Measurements from ENCODE around the gene ZFYVE27. TPM values are rescaled to one million over a fixed set of nuclear protein-coding genes. Genes with fewer than 3 reads are reported as not detected.

ZFYVE27 gene
- total RNA-seq, 1 experiment from 2014 or later = 41.6 TPM

- DNase-seq = no peak
- peaks cover 11% of the 10 kb centered on the region for H3K4me1 Mint-ChIP-seq (ENCODE audit: low read depth, unreplicated experiment)
- no peak overlapping the region for H3K4me3 Mint-ChIP-seq (ENCODE audit: unreplicated experiment)
- H3K27me3 Mint-ChIP-seq (ENCODE audit: insufficient read depth, unreplicated experiment) = no peaks in the 10 kb centered on the region
- CTCF ChIA-PET = interaction anchor here (0.7 to 1.9 kb wide), 3 partner anchors 28 to 1903 kb away, joined by 3 to 5 read pairs (median 3); partner anchors contain the start of gene ZFYVE27
- H3K36me3 ChIP-seq (ENCODE audit: control insufficient read depth, insufficient read depth, low read length) = no peaks in the 10 kb centered on the region
- no peaks in the 10 kb centered on the region for H3K9me3 ChIP-seq
- TF ChIP-seq, protein P1, sequence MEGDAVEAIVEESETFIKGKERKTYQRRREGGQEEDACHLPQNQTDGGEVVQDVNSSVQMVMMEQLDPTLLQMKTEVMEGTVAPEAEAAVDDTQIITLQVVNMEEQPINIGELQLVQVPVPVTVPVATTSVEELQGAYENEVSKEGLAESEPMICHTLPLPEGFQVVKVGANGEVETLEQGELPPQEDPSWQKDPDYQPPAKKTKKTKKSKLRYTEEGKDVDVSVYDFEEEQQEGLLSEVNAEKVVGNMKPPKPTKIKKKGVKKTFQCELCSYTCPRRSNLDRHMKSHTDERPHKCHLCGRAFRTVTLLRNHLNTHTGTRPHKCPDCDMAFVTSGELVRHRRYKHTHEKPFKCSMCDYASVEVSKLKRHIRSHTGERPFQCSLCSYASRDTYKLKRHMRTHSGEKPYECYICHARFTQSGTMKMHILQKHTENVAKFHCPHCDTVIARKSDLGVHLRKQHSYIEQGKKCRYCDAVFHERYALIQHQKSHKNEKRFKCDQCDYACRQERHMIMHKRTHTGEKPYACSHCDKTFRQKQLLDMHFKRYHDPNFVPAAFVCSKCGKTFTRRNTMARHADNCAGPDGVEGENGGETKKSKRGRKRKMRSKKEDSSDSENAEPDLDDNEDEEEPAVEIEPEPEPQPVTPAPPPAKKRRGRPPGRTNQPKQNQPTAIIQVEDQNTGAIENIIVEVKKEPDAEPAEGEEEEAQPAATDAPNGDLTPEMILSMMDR (IDR thresholded peaks at IDR 0.05; ENCODE audit: insufficient read depth in 1 of 2, low read depth in 1 of 2, low read length in 1 of 2, severe bottlenecking in 1 of 2, unreplicated experiment in 1 of 2) = no peak
- H3K4me1 ChIP-seq = peaks cover 15% of the 10 kb centered on the region
- H3K4me3 ChIP-seq (ENCODE audit: low read depth, low read length) = no peak overlapping the region
- no peak overlapping the region for H3K27ac Mint-ChIP-seq (ENCODE audit: unreplicated experiment)
- H3K9me3 Mint-ChIP-seq (ENCODE audit: unreplicated experiment) = no peaks in the 10 kb centered on the region
- no peaks in the 10 kb centered on the region for H3K36me3 Mint-ChIP-seq (ENCODE audit: insufficient read depth, unreplicated experiment)
- H3K27me3 ChIP-seq (replicated peaks; ENCODE audit: control insufficient read depth, insufficient read depth, low read length) = no peaks in the 10 kb centered on the region
- POLR2A ChIA-PET = interaction anchor here (1.0 kb wide), 1 partner anchor 18 kb away, joined by 5 read pairs; the partner anchor contains the start of gene AVPI1
- BruUV-seq (replicated peaks) = no TSS peak
- intact Hi-C loops (cut with micrococcal nuclease; ENCODE audit: unreplicated experiment) = no loop called here
These were observed 31.8 kb upstream of the ZFYVE27 start for GRCh38 chr10:97705006-97705670.

- intact Hi-C loops (cut with micrococcal nuclease; ENCODE audit: unreplicated experiment) = no loop called here
- H3K36me3 Mint-ChIP-seq (ENCODE audit: insufficient read depth, unreplicated experiment) = no peaks in the 10 kb centered on the region
- Histone ChIP-seq H3K27me3 (replicated peaks; ENCODE audit: control insufficient read depth, insufficient read depth, low read length) (no peaks in the 10 kb centered on the region), H3K9me3 (no peaks in the 10 kb centered on the region), H3K36me3 (ENCODE audit: control insufficient read depth, insufficient read depth, low read length) (no peaks in the 10 kb centered on the region), H3K4me3 (ENCODE audit: low read depth, low read length) (no peak overlapping the region), H3K4me1 (peaks cover 11% of the 10 kb centered on the region; the same call in 1 of the 2 replicates)
- H3K9me3 Mint-ChIP-seq (ENCODE audit: unreplicated experiment) = no peaks in the 10 kb centered on the region
- peaks cover 11% of the 10 kb centered on the region for H3K4me1 Mint-ChIP-seq (ENCODE audit: low read depth, unreplicated experiment)
- no peak overlapping the region for H3K4me3 Mint-ChIP-seq (ENCODE audit: unreplicated experiment)
- TF ChIP-seq, protein P1 (IDR thresholded peaks at IDR 0.05; ENCODE audit: insufficient read depth in 1 of 2, low read depth in 1 of 2, low read length in 1 of 2, severe bottlenecking in 1 of 2, unreplicated experiment in 1 of 2) = no peak
- no peak for DNase-seq
- BruUV-seq (replicated peaks) = no TSS peak
- no peak overlapping the region for H3K27ac Mint-ChIP-seq (ENCODE audit: unreplicated experiment)
- ChIA-PET POLR2A (interaction anchor here (0.6 kb wide), 1 partner anchor 474 kb away, joined by 3 read pairs; no protein-coding TSS in a partner anchor), CTCF (no interaction called here)
- no peaks in the 10 kb centered on the region for H3K27me3 Mint-ChIP-seq (ENCODE audit: insufficient read depth, unreplicated experiment)
These were observed 29.6 kb upstream of the ZFYVE27 start for GRCh38 chr10:97707134-97707861.

DNA sequence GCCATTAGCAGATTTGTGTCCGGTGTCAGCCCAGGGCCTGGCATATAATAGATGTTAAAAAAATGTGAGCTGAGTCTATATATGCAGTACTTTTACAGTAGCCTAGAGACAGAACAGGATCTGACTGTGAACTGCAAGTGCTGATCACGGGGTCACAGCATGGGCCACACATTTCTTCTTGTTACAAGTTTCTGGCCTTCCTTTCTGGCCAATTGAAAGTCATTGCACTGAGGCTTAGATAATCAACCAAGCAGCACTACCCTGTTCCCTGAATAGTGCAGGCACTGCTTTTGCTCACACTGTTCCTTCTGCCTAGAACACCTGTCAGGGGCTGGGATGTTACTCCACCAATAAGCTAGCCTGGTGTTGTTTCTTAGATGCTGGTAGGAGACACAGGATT lies 28.8 kb upstream of the ZFYVE27 start:
- H3K27me3 ChIP-seq (replicated peaks; ENCODE audit: control insufficient read depth, insufficient read depth, low read length) = no peaks in the 10 kb centered on the region
- H3K27ac Mint-ChIP-seq (ENCODE audit: unreplicated experiment) = no peak overlapping the region
- BruUV-seq (replicated peaks) = no TSS peak
- ChIA-PET POLR2A (no interaction called here), CTCF (interaction anchor here (0.5 kb wide), 1 partner anchor 37 kb away, joined by 3 read pairs; no protein-coding TSS in a partner anchor)
- H3K4me1 Mint-ChIP-seq (ENCODE audit: low read depth, unreplicated experiment) = peaks cover 17% of the 10 kb centered on the region
- no peaks in the 10 kb centered on the region for H3K9me3 ChIP-seq
- no peak overlapping the region for H3K4me3 Mint-ChIP-seq (ENCODE audit: unreplicated experiment)
- intact Hi-C loops (cut with micrococcal nuclease; ENCODE audit: unreplicated experiment) = no loop called here
- H3K27me3 Mint-ChIP-seq (ENCODE audit: insufficient read depth, unreplicated experiment) = no peaks in the 10 kb centered on the region
- TF ChIP-seq, protein P1 (IDR thresholded peaks at IDR 0.05; ENCODE audit: insufficient read depth in 1 of 2, low read depth in 1 of 2, low read length in 1 of 2, severe bottlenecking in 1 of 2, unreplicated experiment in 1 of 2) = no peak
- peaks cover 16% of the 10 kb centered on the region; the same call in 1 of the 2 replicates for H3K4me1 ChIP-seq
- H3K9me3 Mint-ChIP-seq (ENCODE audit: unreplicated experiment) = no peaks in the 10 kb centered on the region
- DNase-seq = no peak
- no peak overlapping the region for H3K4me3 ChIP-seq (ENCODE audit: low read depth, low read length)
- H3K36me3 ChIP-seq (ENCODE audit: control insufficient read depth, insufficient read depth, low read length) = no peaks in the 10 kb centered on the region
- peaks cover 4% of the 10 kb centered on the region for H3K36me3 Mint-ChIP-seq (ENCODE audit: insufficient read depth, unreplicated experiment)
